HK-2 (cell line): Measurements from ENCODE around the gene TFDP3.
A peak's percentile ranks its signal among the peaks of the same experiment; 100 is the strongest.

Experiments
- DNase-seq: peaks from one replicate; pipeline ENCODE4 v3.0.0-alpha.2; 2018; ENCODE audit not compliant: unreplicated experiment

The TFDP3 gene, protein sequence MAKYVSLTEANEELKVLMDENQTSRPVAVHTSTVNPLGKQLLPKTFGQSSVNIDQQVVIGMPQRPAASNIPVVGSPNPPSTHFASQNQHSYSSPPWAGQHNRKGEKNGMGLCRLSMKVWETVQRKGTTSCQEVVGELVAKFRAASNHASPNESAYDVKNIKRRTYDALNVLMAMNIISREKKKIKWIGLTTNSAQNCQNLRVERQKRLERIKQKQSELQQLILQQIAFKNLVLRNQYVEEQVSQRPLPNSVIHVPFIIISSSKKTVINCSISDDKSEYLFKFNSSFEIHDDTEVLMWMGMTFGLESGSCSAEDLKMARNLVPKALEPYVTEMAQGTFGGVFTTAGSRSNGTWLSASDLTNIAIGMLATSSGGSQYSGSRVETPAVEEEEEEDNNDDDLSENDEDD

DNA sequence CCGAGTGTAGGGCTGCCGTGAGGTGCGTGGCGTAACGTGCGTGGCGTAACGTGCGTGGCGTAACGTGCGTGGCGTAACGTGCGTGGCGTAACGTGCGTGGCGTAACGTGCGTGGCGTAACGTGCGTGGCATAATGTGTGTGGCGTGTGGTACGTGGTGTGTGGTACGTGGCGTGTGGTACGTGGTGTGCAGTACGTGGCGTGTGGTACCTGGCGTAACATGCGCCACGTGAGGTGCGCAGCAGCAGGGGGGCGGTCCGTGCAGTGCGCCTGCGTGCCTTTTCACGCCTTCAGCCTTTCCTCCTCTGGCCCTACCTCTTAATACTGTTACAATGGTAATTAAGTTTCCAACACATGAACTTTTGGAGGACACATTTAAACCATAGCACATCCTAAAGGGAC lies at the start of gene TFDP3:
TFDP3 (minus strand) TSS at position 26 of the 400 bp plus-strand sequence. CDS start 95 bp downstream, outside the sequence.
- DNase-seq: no peak

- DNase-seq: no peak
These were observed 49.5 kb upstream of the TFDP3 start for GRCh38 chrX:133267621-133268020.

DNA sequence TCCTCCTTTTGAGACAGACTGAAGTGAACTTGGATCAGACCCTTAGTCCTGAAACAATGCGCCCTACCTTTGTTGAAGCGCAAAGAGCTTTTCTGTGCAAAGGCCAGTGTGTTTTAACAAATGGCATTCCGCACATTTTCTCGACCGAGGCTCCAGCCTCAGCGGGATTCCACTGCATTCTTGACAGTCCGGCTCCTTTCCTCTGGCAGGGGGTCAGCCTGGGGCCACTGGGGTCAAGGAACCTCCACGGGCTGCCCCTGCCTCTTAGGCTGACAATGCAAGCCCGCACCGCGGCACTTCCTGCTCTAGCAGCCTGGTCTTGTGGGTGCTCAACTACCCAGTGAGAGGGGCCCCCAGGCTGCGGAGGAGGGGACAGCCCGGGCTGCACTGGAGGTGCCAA lies 47.2 kb upstream of the TFDP3 start:
- no peak for DNase-seq

GRCh38 chrX:133258481-133258880 lies 40.3 kb upstream of the TFDP3 start:
- DNase-seq: no peak

- no peak for DNase-seq
These were observed 36.5 kb upstream of the TFDP3 start for GRCh38 chrX:133254666-133255065.

GRCh38 chrX:133251204-133251603 lies 33.0 kb upstream of the TFDP3 start:
- no peak for DNase-seq

GRCh38 chrX:133250184-133251100 lies 32.3 kb upstream of the TFDP3 start:
- DNase-seq: no peak

DNA sequence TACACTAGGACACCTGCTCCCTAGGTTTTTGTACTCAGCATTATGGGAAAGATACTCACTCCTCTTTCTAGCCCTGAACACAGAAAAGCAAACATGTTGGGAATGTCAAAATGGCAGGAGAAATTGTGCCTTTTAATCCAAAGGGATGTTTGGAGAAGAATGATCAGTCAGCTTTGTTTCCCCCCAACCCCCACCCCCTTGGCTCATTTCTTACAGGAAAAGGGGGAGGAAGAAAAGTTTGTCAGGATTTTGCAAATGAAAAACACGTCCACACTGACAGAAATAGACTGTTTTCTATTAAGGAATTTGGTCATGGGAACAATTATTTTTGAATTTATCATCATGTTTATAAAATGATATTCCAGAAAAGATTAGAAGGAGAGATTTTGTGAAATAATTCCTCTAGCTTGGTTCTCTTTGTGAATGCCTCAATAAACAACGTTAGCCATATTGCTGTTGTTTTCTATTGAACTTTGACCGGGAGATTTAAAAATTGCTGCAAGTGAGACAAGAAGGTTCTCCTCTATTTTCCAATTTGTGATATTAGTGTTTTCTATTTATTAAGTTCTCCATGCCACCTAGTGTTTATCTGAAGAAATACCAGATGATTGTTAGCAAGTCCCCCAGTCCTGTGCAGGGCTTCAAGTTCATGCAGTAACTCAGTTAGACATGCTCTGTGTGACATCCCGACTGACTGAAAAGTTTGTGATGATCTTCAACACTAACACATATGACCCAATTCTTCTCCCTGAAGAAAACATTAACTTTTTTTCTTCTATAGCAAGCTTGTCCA lies 31.3 kb upstream of the TFDP3 start:
- DNase-seq: no peak

DNA sequence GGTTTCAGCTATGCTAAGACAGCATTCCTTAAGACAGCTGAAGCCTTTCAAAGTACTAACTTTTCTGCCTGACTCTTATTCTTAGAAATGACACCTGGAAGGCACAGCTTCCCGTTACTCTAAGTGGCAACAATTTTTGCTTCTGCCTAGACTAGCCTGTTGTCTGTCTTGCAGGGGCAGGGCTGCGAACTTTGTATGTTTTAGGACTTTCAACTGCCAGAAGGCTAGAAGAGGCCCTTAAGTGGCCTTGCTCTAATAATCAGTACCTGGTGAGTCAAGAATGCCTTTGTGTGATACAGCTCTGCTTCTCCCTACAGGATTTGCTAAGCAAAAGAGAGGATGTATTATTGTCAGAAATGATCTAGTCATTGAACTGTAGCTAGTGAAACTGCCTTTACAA lies 30.0 kb upstream of the TFDP3 start:
- no peak for DNase-seq

DNA sequence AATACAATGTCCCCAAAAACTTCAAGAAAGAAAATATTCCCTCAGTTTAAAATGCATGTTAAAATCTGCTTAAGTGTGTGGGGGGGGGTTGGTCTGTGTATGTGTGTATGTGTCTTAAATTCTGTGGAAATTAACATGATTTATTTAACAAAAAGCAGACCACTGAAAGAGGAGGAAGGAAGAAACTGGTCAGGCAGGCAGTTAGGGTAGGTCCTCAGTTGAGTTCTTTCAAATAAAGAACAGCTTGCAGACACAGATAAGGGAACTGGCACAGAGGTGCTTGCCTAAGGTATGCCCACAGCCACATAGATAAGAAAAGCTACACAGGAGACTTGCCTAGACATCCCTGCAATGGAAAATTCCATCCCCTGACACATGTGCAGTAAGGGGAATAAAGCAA lies 28.8 kb upstream of the TFDP3 start:
- no peak for DNase-seq

DNA sequence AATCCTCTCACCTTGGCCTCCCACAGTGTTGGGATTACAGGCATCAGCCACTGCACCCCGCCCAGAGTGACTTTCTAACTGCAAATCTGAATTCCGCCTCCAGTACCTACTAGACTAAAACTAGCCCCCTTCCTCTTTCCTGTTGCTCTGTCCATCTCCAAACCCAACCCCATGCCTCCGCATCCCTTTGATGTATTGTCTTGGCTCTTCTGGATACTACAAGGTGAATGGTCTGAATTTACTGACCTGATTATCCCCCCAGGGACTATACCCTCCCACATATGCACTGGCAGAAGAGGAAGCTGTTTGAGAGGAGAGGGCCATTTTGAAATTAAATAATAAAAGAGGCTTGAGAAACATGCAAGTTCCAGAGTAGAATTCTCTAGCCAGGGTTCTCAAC lies 17.7 kb upstream of the TFDP3 start:
- no peak for DNase-seq

- no peak for DNase-seq
These were observed 14.2 kb upstream of the TFDP3 start for GRCh38 chrX:133232331-133232730.

- DNase-seq: peak; percentile 5
These were observed 11.2 kb upstream of the TFDP3 start for GRCh38 chrX:133229361-133229760.

DNA sequence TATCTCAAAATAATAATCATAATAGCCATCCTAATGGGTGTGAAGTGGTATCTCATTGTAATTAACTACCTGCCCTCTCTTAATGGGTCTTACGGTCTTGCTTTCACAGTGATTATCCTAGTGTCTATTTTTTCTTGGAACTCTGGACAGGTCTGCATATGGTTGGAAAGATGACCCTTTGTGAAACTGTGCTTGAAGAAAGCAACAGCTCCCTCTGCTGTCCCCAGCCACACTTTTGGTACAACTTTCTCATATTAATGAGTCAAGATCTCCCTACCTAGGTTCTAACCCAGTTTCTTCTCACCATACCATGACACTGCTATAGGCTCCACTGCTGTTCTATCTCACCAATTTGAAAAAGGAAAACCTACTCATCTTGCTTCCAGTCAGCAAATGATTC lies 2.4 kb downstream of the TFDP3 start:
- DNase-seq: peak; percentile 10

DNA sequence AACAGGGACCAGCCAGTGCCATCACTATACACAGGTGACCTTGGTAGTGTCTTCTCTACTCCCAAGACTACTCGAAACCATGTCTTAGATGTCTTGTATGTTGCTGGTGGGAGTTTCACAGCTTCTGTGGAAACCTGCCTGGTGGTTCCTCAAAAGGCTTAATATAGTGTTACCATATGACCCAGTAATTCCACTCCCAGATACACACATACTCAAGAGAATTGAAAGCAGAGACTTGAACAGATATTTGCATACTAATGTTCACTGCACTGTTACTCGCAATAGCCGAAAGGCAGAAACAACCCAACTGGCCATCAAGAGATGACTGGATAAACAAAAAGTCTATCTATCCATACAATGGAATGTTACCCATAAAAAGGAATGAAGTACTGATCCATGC lies 3.1 kb downstream of the TFDP3 start:
- no peak for DNase-seq

- no peak for DNase-seq
These were observed 3.9 kb downstream of the TFDP3 start for GRCh38 chrX:133214301-133214700.

- no peak for DNase-seq
These were observed 5.0 kb downstream of the TFDP3 start for GRCh38 chrX:133213117-133213516.

- DNase-seq: no peak
These were observed 10.4 kb downstream of the TFDP3 start for GRCh38 chrX:133207751-133208150.

DNA sequence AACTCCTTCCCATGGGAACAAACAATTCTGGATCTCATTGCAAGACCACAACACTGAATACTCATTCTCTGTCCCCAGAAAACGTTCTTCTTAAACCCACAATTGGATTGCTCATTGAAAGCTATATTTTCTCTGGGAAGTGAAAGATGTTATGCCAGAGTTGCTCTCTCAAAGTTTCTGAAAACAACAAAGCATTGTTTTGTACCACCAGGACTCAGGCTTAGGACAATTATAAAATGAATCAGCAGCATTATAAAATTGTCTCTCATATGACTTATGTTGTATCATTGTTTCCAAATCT lies 26.5 kb downstream of the TFDP3 start:
- DNase-seq: no peak

GRCh38 chrX:133190877-133191738 lies 27.0 kb downstream of the TFDP3 start:
- no peak for DNase-seq

- no peak for DNase-seq
These were observed 29.0 kb downstream of the TFDP3 start for GRCh38 chrX:133189195-133189594.
